Measurements from ENCODE around the gene CFAP46.
"Not testable (repeated sequence)": the region's sequence is repeated elsewhere in the genome, so short reads cannot be mapped to it uniquely, and the experiment has no call there.

The CFAP46 gene

GRCh38 chr10:132804785-132805426 lies 137.5 kb downstream of the CFAP46 start:
- Histone ChIP-seq H3K9ac (no peak overlapping the region), H4K20me1 (no peaks in the 10 kb centered on the region), H3K9me3 (peaks cover 5% of the 10 kb centered on the region; the same call in 1 of the 2 replicates), H3K4me2 (peak overlapping the region; percentile 75), H3K4me3 (no peak overlapping the region), H3K36me3 (no peaks in the 10 kb centered on the region), H3K4me1 (peaks cover 27% of the 10 kb centered on the region), H3K27ac (no peak overlapping the region), H3K27me3 (no peaks in the 10 kb centered on the region)
- TF ChIP-seq Cebpa-rat (IDR thresholded peaks at IDR 0.05): no peak

- H3K9ac ChIP-seq: no peak overlapping the region
- no peaks in the 10 kb centered on the region for H3K27me3 ChIP-seq
- H3K4me3 ChIP-seq: no peak overlapping the region
- H3K27ac ChIP-seq: no peak overlapping the region
- no peak for TF ChIP-seq Cebpa-rat (IDR thresholded peaks at IDR 0.05)
- no peaks in the 10 kb centered on the region for H4K20me1 ChIP-seq
- H3K4me1 ChIP-seq: peaks cover 30% of the 10 kb centered on the region
- H3K4me2 ChIP-seq: no peak overlapping the region
- peaks cover 5% of the 10 kb centered on the region; the same call in 1 of the 2 replicates for H3K9me3 ChIP-seq
- H3K36me3 ChIP-seq: no peaks in the 10 kb centered on the region
These were observed 138.1 kb downstream of the CFAP46 start for GRCh38 chr10:132804287-132804686.

GRCh38 chr10:132803416-132804210 lies 138.8 kb downstream of the CFAP46 start:
- Histone ChIP-seq H3K4me1 (peaks cover 30% of the 10 kb centered on the region), H3K36me3 (no peaks in the 10 kb centered on the region), H3K9me3 (peaks cover 5% of the 10 kb centered on the region; the same call in 1 of the 2 replicates), H3K9ac (no peak overlapping the region), H4K20me1 (no peaks in the 10 kb centered on the region), H3K27ac (no peak overlapping the region), H3K27me3 (no peaks in the 10 kb centered on the region), H3K4me3 (no peak overlapping the region), H3K4me2 (no peak overlapping the region)
- TF ChIP-seq Cebpa-rat (IDR thresholded peaks at IDR 0.05): no peak

GRCh38 chr10:132802694-132803320 lies 139.6 kb downstream of the CFAP46 start:
- Histone ChIP-seq H3K9ac (no peak overlapping the region), H3K4me2 (no peak overlapping the region), H4K20me1 (no peaks in the 10 kb centered on the region), H3K9me3 (peaks cover 5% of the 10 kb centered on the region; the same call in 1 of the 2 replicates), H3K36me3 (no peaks in the 10 kb centered on the region), H3K4me3 (no peak overlapping the region), H3K27me3 (no peaks in the 10 kb centered on the region), H3K4me1 (peaks cover 30% of the 10 kb centered on the region), H3K27ac (no peak overlapping the region)
- TF ChIP-seq Cebpa-rat (IDR thresholded peaks at IDR 0.05): no peak

- no peaks in the 10 kb centered on the region for H3K36me3 ChIP-seq
These were observed 140.3 kb downstream of the CFAP46 start for GRCh38 chr10:132802048-132802447.

GRCh38 chr10:132799865-132800264 lies 142.5 kb downstream of the CFAP46 start:
- Histone ChIP-seq H3K4me1 (peaks cover 27% of the 10 kb centered on the region), H3K4me3 (no peak overlapping the region), H3K36me3 (no peaks in the 10 kb centered on the region), H4K20me1 (no peaks in the 10 kb centered on the region), H3K27me3 (no peaks in the 10 kb centered on the region), H3K9me3 (peaks cover 5% of the 10 kb centered on the region; the same call in 1 of the 2 replicates), H3K4me2 (peak overlapping the region; percentile 30; the same call in 1 of the 2 replicates), H3K27ac (no peak overlapping the region), H3K9ac (no peak overlapping the region)
- no peak for TF ChIP-seq Cebpa-rat (IDR thresholded peaks at IDR 0.05)

More at GRCh38 chr10:132802048-132802447, 140.3 kb downstream of the CFAP46 start:
- no peaks in the 10 kb centered on the region for H4K20me1 ChIP-seq
- H3K4me3 ChIP-seq: no peak overlapping the region
- no peak overlapping the region for H3K4me2 ChIP-seq
- H3K9me3 ChIP-seq: peaks cover 5% of the 10 kb centered on the region; the same call in 1 of the 2 replicates
- H3K27me3 ChIP-seq: no peaks in the 10 kb centered on the region
- H3K27ac ChIP-seq: no peak overlapping the region
- peaks cover 30% of the 10 kb centered on the region for H3K4me1 ChIP-seq
- no peak overlapping the region for H3K9ac ChIP-seq
- TF ChIP-seq Cebpa-rat (IDR thresholded peaks at IDR 0.05): no peak

- no peak for TF ChIP-seq Cebpa-rat (IDR thresholded peaks at IDR 0.05)
- no peaks in the 10 kb centered on the region for H4K20me1 ChIP-seq
These were observed 143.5 kb downstream of the CFAP46 start for GRCh38 chr10:132798876-132799275.

GRCh38 chr10:132798403-132798802 lies 144.0 kb downstream of the CFAP46 start:
- H3K36me3 ChIP-seq: no peaks in the 10 kb centered on the region
- H3K27me3 ChIP-seq: no peaks in the 10 kb centered on the region
- peaks cover 37% of the 10 kb centered on the region for H3K4me1 ChIP-seq
- H3K4me3 ChIP-seq: no peak overlapping the region
- H3K4me2 ChIP-seq: no peak overlapping the region
- H3K9me3 ChIP-seq: peaks cover 5% of the 10 kb centered on the region; the same call in 1 of the 2 replicates
- no peak for TF ChIP-seq Cebpa-rat (IDR thresholded peaks at IDR 0.05)
- no peak overlapping the region for H3K9ac ChIP-seq
- H3K27ac ChIP-seq: no peak overlapping the region
- H4K20me1 ChIP-seq: peaks cover 3% of the 10 kb centered on the region

More at GRCh38 chr10:132798876-132799275, 143.5 kb downstream of the CFAP46 start:
- Histone ChIP-seq H3K36me3 (no peaks in the 10 kb centered on the region), H3K9me3 (peaks cover 5% of the 10 kb centered on the region; the same call in 1 of the 2 replicates), H3K27me3 (no peaks in the 10 kb centered on the region), H3K9ac (no peak overlapping the region), H3K4me2 (no peak overlapping the region), H3K4me1 (peaks cover 32% of the 10 kb centered on the region), H3K4me3 (no peak overlapping the region), H3K27ac (no peak overlapping the region)

GRCh38 chr10:132797986-132798385 lies 144.4 kb downstream of the CFAP46 start:
- H3K4me2 ChIP-seq, H4K20me1 ChIP-seq, H3K27me3 ChIP-seq, H3K9me3 ChIP-seq, H3K36me3 ChIP-seq, H3K4me3 ChIP-seq, H3K27ac ChIP-seq, H3K9ac ChIP-seq: not testable (repeated sequence)
- H3K4me1 ChIP-seq: peaks cover 41% of the 10 kb centered on the region
